A673 (cell line): ENCODE results near the gene ZBTB32.

Experiments
- EZH2 ChIP-seq: fragments of 200-600 bp; sonication (generic); IDR thresholded peaks from 2 replicates; pipeline ENCODE4 v1.6.1; 2017; ENCODE audit warnings: borderline replicate concordance, low read depth, mild to moderate bottlenecking, mixed read lengths, antibody characterized with exemption, low read length; ENCODE audit not compliant: poor library complexity, severe bottlenecking
- TF ChIP-seq, protein P1 (sequence below): fragments of 300-800, 200-600 bp; sonication (generic); conservative IDR thresholded peaks from 2 replicates; pipeline ENCODE4 v1.5.1; 2017; ENCODE audit warnings: low read depth, mild to moderate bottlenecking, antibody characterized with exemption, low read length, moderate library complexity, mixed read lengths

DNA sequence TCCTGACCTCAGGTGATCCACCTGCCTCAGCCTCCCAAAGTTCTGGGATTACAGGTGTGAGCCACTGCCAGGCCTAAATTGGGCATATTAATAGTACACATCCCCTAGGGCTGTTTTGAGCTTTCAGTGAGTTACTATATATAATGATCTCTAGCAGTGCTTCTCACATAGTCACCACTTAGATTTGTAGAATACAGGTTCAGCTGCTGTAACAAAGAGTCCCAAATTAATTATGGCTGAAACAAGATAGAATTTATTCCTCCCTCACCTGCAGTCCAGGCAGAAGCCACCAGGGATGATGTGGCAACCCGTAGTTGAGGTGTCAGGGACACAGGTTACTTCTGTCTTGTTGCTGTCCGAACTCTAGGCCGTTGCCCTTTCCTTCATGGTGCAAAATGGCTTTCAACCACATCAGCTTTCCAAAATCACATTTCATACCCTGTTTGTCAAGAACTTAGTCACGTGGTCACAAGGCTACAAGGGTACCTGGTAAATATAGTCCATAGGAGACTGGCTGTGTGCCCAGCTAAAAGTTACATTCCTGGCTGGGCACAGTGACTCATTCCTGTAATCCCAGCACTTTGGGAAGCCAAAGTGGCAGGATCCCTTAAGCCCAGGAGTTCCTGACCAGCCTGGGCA is 56.5 kb downstream of the ZBTB32 start:
- TF ChIP-seq, protein P1, sequence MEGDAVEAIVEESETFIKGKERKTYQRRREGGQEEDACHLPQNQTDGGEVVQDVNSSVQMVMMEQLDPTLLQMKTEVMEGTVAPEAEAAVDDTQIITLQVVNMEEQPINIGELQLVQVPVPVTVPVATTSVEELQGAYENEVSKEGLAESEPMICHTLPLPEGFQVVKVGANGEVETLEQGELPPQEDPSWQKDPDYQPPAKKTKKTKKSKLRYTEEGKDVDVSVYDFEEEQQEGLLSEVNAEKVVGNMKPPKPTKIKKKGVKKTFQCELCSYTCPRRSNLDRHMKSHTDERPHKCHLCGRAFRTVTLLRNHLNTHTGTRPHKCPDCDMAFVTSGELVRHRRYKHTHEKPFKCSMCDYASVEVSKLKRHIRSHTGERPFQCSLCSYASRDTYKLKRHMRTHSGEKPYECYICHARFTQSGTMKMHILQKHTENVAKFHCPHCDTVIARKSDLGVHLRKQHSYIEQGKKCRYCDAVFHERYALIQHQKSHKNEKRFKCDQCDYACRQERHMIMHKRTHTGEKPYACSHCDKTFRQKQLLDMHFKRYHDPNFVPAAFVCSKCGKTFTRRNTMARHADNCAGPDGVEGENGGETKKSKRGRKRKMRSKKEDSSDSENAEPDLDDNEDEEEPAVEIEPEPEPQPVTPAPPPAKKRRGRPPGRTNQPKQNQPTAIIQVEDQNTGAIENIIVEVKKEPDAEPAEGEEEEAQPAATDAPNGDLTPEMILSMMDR: no peak
- no peak for TF ChIP-seq EZH2
